Activated T-helper 17 cell treated with anti-CD3 and anti-CD28 coated beads, Interleukin-2, amount 50 U/mL, for 72 hours (primary cell): ENCODE measurements around the gene UCP1. TPM values are rescaled to one million over a fixed set of nuclear protein-coding genes. Genes with fewer than 3 reads are reported as not detected.

Experiments
- total RNA-seq, 2 donors: library from RNA; stranded (reverse); gene quantifications; one replicate each; pipeline ENCODE4 v1.2.3, GENCODE V29; 2022

The UCP1 gene
- total RNA-seq, 2 donors from 2014 or later: not detected

Other genes with a start within 250 kb of the UCP1 start
- gene SCOC, start 195.3 kb downstream of the UCP1 start, total RNA-seq: 10 to 100 TPM; 28.5 to 35.7 TPM
- under 1 TPM; 0.08 to 0.37 TPM for gene CLGN, start 141.3 kb downstream of the UCP1 start, total RNA-seq
- gene MGAT4D, start 70.7 kb downstream of the UCP1 start, total RNA-seq: not detected
- 10 to 100 TPM; 10.7 to 15.1 TPM for gene ELMOD2, start 44.8 kb downstream of the UCP1 start, total RNA-seq
- gene TBC1D9, start 187.4 kb upstream of the UCP1 start, total RNA-seq: under 1 TPM in 1 of 2 donors, not detected in 1; 0.05 TPM